Posterior vena cava (tissue), 2 donors: ENCODE data around the gene CRACR2B. TPM values are rescaled to one million over a fixed set of nuclear protein-coding genes. Genes with fewer than 3 reads are reported as not detected.
A peak's percentile ranks its signal among the peaks of the same experiment; 100 is the strongest.

Experiments used
- DNase-seq: peaks from one replicate; pipeline ENCODE4 v3.0.0-alpha.2; 2020; ENCODE audit warnings: low spot score
- intact Hi-C, 2 donors: fragments of 100-400 bp; cut with DNase I; formaldehyde crosslinking; loops; one replicate each; pipeline versions ENCODE4 v1.14.1 to v1.14.2; 2022 to 2023
- total RNA-seq, 2 donors: library from RNA; stranded (reverse); fragmentation: NEBNext Ultra II Directional; extraction: Animal tissue kit (Norgen Biotek cat#: 25700); gene quantifications; one replicate each; pipeline ENCODE4 v1.2.1, GENCODE V29; 2021
- donor health status: DM: yes; HTN: yes; CAD: no.
- donor health status: DM: yes; HTN: yes; CAD: no.

Gene CRACR2B
- total RNA-seq, 2 donors from 2014 or later = 3.5 to 4.3 TPM

DNA sequence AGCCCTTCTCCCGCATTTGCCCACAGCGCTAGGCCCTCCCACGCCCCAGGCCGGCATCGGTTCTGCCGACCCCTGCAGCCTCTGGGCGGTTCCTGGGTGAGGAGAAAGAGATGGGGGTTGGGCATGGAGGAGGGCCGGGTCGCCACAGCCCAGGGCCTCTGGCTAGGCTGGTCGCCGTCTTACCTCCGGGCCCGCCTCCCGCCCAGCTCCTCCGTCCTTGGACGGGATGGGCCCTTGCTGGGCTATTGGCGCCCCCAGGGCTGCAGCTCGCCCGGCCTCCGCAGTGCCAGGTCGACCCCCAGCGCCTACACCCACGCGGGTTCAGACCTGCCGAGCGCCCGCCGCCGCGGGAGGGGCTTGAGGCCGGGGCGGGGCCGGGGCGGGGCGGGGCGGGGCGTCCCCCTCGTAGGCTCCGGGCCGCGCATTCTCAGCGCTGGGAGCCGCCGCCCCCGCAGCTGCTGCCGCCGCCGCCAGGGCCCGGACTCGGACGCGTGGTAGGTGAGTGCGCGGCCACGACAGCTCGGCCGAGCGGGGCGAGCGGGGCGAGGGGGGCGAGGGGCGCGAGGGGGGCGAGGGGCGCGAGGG is 4.9 kb downstream of the CRACR2B start, which contains the start of gene CD151:
Gene CD151, plus strand, starts transcription at position 424 of the 585 bp plus-strand sequence. CDS start 3,118 bp downstream, outside the sequence.
- intact Hi-C loops = no loop called here
- DNase-seq = no peak

DNA sequence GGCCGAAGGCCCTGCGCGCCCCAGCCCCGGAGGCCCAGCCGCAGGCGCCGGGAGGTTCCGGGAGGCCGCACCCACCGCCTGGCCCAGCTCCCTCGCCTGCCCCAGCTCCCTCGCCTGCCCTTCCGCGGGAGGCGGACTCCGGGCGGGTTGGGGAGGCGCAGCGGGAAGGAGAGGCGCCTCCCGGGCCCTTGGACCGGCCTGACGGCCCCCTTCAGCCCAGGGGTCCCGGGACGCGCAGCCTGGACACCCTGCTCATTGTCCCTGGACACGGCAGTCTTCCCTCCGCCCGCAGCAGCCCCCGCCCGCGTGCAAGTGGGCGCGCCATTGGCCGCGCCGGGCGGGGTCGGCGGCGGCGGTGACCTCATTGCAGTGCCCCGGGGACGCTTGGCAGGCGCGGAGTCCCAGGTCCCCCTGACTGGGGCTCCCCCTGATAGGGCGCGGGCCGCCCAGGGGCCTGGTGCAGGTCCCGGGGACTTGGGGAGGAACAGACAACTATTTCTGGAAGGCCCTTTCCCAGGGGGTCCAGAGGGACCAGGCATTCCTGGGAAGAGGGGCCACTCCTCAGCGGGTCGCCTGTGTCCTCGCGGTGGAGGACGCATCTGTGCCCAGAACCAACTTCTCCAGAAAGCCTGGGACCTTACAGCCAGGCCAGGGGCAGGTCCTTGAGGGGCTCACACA is 5.5 kb downstream of the CRACR2B start:
- intact Hi-C loops = no loop called here
- no peak for DNase-seq

GRCh38 chr11:833849-834311 is 6.2 kb downstream of the CRACR2B start:
- DNase-seq = no peak
- intact Hi-C loops = no loop called here

GRCh38 chr11:834371-835316 is 6.9 kb downstream of the CRACR2B start:
- no peak for DNase-seq
- intact Hi-C loops = no loop called here

GRCh38 chr11:836274-836673 is 8.6 kb downstream of the CRACR2B start:
- intact Hi-C loops = no loop called here
- DNase-seq = no peak

- no peak for DNase-seq
- intact Hi-C loops = no loop called here
These were observed 9.0 kb downstream of the CRACR2B start for GRCh38 chr11:836700-837099.

DNA sequence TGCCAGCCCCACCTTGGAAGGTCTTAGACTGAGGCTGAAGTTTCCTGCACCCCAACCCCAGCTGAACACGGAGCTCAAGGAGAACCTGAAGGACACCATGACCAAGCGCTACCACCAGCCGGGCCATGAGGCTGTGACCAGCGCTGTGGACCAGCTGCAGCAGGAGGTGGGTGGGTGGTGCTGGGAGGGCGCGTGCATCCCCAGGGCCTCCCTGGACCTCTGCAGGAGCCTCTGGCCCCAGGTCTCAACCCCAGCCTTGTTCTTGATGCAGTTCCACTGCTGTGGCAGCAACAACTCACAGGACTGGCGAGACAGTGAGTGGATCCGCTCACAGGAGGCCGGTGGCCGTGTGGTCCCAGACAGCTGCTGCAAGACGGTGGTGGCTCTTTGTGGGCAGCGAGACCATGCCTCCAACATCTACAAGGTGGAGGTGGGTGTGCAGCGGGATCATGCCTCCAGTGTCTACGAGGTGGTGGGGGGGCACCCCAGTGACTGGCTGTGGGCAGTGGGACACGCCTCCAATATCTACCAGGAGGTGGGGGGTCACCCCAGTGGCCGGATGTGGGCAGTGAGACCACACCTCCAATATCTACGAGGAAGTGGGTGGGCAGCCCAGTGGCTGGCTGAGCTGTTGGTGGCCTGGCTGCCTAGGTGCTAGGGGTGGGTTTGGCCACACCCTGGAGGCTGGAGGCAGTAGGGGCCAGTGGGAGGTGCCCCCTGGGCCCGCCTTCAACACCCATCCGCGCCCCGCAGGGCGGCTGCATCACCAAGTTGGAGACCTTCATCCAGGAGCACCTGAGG is 9.7 kb downstream of the CRACR2B start:
- intact Hi-C loops = no loop called here
- no peak for DNase-seq

DNA sequence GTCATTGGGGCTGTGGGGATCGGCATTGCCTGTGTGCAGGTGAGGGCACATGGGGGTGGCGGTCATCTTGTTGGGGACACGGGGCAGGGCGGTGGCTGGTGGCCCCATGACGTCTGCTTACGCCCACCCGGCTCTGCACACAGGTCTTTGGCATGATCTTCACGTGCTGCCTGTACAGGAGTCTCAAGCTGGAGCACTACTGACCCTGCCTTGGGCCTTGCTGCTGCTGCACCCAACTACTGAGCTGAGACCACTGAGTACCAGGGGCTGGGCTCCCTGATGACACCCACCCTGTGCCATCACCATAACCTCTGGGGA is 10.2 kb downstream of the CRACR2B start:
- no peak for DNase-seq
- intact Hi-C loops = no loop called here

DNA sequence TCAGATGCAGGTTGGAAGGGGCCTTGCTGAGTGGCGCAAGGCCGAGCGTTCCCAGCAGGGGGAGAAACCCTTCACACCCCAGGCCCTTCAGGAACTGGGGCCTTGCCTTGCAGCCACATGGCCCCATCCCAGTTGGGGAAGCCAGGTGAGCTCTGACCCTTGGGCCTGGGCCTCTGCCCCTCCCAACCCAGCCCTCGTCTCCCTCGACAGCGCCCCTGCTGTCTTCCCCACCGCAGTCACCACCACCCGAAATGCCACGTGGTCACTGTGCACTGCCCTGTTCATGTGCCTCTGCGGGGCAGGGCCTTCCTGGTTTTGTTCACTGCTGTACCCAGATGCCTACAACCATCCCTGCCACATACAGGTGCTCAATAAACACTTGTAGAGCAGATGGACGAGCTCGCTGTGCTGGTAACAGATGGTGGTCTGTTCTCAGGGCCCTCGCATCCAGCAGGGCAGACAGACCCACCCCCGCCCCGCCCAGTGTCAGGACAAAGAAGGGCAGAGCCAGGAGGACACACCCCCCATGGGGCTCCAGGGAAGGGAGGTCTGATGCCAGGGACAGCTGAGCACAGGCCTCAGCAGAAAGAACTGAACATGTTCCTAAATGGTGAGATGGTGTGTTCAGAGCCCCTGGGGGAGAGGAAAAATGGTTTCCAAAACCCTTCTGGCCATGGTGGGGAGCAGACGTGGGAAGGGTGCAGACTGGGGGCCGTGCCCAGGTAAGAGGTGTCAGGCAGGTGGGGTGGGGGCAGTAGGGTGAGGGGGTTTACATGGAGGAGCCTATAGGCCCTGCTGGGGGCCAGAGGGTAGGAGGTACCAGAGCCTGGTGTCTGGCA is 10.9 kb downstream of the CRACR2B start:
- DNase-seq = no peak

GRCh38 chr11:839280-839623 is 11.5 kb downstream of the CRACR2B start:
- DNase-seq = no peak
- intact Hi-C loops = no loop called here

More for the DNA sequence above, 10.9 kb downstream of the CRACR2B start:
- intact Hi-C loops = no loop called here

DNA sequence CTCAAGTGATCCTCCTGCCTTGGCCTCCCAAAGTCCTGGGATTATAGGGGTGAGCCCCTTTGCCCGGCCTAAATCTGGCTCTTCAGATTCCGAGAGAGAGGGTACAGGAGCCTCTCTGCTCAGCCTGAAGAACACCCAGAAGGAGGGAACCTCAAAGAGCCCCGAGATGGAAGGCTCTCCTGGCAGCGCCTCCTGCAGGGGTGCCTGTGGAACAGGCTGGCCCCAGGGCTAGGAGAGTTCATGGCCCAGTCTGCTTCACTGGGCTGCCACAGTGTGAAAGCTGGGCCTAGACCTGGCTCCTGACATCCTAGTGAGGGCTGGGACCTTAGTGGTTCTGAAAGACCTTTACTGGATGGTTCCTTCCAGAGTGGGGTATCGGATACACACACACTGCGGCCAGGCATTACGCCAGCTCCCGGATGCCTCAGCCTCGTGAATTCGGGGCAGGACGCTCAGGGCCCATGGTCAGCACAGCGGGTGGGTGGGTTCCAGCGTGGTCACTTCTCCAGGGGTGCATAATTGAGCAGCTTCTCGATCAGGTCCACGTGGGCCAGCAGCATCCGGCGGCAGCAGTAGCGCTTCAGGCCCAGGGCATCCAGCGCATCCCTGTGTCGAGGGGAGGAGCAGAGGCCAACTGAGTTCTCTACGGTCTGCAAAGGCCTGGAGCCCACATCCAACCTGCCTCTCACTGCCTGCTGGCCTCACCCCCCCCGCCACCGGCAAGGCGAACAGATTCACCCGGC is 12.3 kb downstream of the CRACR2B start:
- DNase-seq = no peak
- intact Hi-C loops = loop anchor here in 1 of 2 donors (5.0 kb wide), 1 partner anchor 1042 kb away; no protein-coding TSS in a partner anchor

- intact Hi-C loops = loop anchor here in 1 of 2 donors (5.0 kb wide), 1 partner anchor 1040 kb away; no protein-coding TSS in a partner anchor
These were observed 14.3 kb downstream of the CRACR2B start for GRCh38 chr11:841981-842369.

GRCh38 chr11:842370-843002 is 14.8 kb downstream of the CRACR2B start, which contains the start of the genes POLR2L and TSPAN4:
TSS of gene POLR2L (minus strand) at chr11:842529. CDS start at chr11:842508, 21 bp downstream.
TSS of gene TSPAN4 (plus strand) at chr11:842852. CDS start at chr11:850305, 7,453 bp downstream.
- intact Hi-C loops = loop anchor here in 1 of 2 donors (5.0 kb wide), 1 partner anchor 1040 kb away; no protein-coding TSS in a partner anchor

More at GRCh38 chr11:841981-842369, 14.3 kb downstream of the CRACR2B start:
- DNase-seq = no peak

GRCh38 chr11:843086-843734 is 15.5 kb downstream of the CRACR2B start:
- intact Hi-C loops = loop anchor here in 1 of 2 donors (5.0 kb wide), 1 partner anchor 1039 kb away; no protein-coding TSS in a partner anchor

More at GRCh38 chr11:842370-843002, 14.8 kb downstream of the CRACR2B start, which contains the start of the genes POLR2L and TSPAN4:
- peak; percentile 97 for DNase-seq

DNA sequence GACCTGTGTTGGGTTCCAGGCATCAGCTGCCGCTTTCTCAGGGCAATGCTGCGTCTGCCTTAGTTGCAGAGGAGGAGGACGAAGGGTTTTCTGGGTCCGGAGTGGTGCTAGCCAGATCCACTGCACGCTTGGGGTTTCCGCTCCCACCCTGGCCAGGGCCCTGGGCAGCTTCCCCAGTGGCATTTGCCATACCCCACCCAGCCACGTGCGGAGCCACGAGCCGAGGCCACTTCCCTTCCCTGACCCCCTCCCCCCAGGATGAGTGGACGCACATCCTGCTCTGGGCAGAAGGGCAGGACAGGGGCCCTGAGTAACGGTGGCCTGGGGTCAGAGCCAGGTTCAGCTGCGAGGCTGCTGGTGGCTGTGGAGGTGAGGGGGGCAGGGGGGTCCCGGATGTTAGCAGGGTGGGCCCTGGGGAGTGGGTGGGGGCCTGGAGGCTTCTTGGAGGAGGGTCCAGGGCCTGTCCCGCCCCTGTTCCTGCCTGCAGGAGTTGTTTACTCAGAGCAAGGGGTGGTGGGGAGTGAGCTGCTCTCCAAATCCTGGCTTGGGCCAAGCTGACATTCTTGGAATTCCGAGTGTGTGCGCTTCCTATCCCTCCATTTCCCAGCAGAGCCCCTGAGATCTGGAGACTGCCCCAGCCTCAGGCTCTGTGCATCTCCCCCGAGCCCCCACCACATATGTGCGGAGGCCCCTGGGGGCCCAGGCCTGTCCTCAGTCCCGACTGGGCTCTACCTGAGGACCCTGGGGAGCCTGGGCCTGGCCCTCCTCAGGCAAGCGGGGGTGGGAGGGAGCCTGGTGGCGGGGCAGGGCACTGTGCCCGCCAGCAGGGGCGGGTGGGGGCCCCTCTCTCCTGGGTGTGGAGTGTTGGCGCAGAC is 16.3 kb downstream of the CRACR2B start:
- intact Hi-C loops = loop anchor here in 1 of 2 donors (5.0 kb wide), 1 partner anchor 1038 kb away; no protein-coding TSS in a partner anchor
- peak; percentile 99 for DNase-seq

More at GRCh38 chr11:843086-843734, 15.5 kb downstream of the CRACR2B start:
- DNase-seq = no peak
